GM18868 (cell line): ENCODE results near the gene SPECC1.
"Not testable (repeated sequence)": the region's sequence is repeated elsewhere in the genome, so short reads cannot be mapped to it uniquely, and the experiment has no call there.

Experiments used
- ATAC-seq: cut with Tn5 transposase; IDR thresholded peaks from one replicate; pipeline ENCODE4 v1.9.1; 2021; ENCODE audit warnings: mild to moderate bottlenecking, moderate library complexity; ENCODE audit not compliant: unreplicated experiment

SPECC1 gene

GRCh38 chr17:20259668-20260067, 250.5 kb downstream of the SPECC1 start:
- no peak for ATAC-seq

GRCh38 chr17:20260268-20260667, 251.1 kb downstream of the SPECC1 start:
- no peak for ATAC-seq

- no peak for ATAC-seq
Observed at GRCh38 chr17:20262226-20263114, 253.3 kb downstream of the SPECC1 start.

- ATAC-seq: not testable (repeated sequence)
Observed at GRCh38 chr17:20263115-20263433, 253.9 kb downstream of the SPECC1 start.

- ATAC-seq: no peak
Observed at GRCh38 chr17:20263595-20263994, 254.4 kb downstream of the SPECC1 start.

- no peak for ATAC-seq
Observed at GRCh38 chr17:20264996-20265395, 255.8 kb downstream of the SPECC1 start.

GRCh38 chr17:20266806-20267458, 257.8 kb downstream of the SPECC1 start:
- no peak for ATAC-seq

GRCh38 chr17:20267459-20267842, 258.3 kb downstream of the SPECC1 start:
- ATAC-seq: peak; percentile 60

GRCh38 chr17:20270369-20270768, 261.2 kb downstream of the SPECC1 start:
- no peak for ATAC-seq

GRCh38 chr17:20271011-20271610, 262.0 kb downstream of the SPECC1 start:
- no peak for ATAC-seq

- no peak for ATAC-seq
Observed at GRCh38 chr17:20273741-20274500, 264.8 kb downstream of the SPECC1 start.

- no peak for ATAC-seq
Observed at GRCh38 chr17:20275653-20276052, 266.5 kb downstream of the SPECC1 start.

GRCh38 chr17:20276421-20276820, 267.3 kb downstream of the SPECC1 start:
- no peak for ATAC-seq

- no peak for ATAC-seq
Observed at GRCh38 chr17:20278805-20279204, 269.6 kb downstream of the SPECC1 start.

GRCh38 chr17:20279631-20280030, 270.5 kb downstream of the SPECC1 start:
- no peak for ATAC-seq

- no peak for ATAC-seq
Observed at GRCh38 chr17:20280051-20280450, 270.9 kb downstream of the SPECC1 start.

- no peak for ATAC-seq
Observed at GRCh38 chr17:20280851-20281250, 271.7 kb downstream of the SPECC1 start.

- no peak for ATAC-seq
Observed at GRCh38 chr17:20281860-20282259, 272.7 kb downstream of the SPECC1 start.

- ATAC-seq: no peak
Observed at GRCh38 chr17:20282526-20283308, 273.6 kb downstream of the SPECC1 start.

- ATAC-seq: no peak
Observed at GRCh38 chr17:20284022-20284421, 274.9 kb downstream of the SPECC1 start.
